ENCODE data around the gene NKAIN4.

- TF ChIP-seq CTCF (optimal IDR thresholded peaks at IDR 0.05 in 1 of 3, IDR thresholded peaks at IDR 0.05 in 1 of 3, conservative IDR thresholded peaks at IDR 0.05 in 1 of 3; ENCODE audit: extremely low read depth in 1 of 3, insufficient read depth in 2 of 3, low read length in 3 of 3) (no peak), EZH2 (IDR thresholded peaks at IDR 0.05; ENCODE audit: low read length) (no peak)
Measured at GRCh38 chr20:63297796-63298572, 43.7 kb upstream of the NKAIN4 start.

All from keratinocyte (primary cell).